ENCODE results near the gene OSBPL10. TPM values are rescaled to one million over a fixed set of nuclear protein-coding genes. Genes with fewer than 3 reads are reported as not detected.
"Not testable (repeated sequence)": the region's sequence is repeated elsewhere in the genome, so short reads cannot be mapped to it uniquely, and the experiment has no call there.

OSBPL10 gene
- total and polyA plus RNA-seq, 7 donors: 2.3 to 77.7 (median 8.5) TPM

- no peaks in the 10 kb centered on the region for H3K36me3 ChIP-seq
- no peaks in the 10 kb centered on the region for H3K27me3 ChIP-seq
- no peaks in the 10 kb centered on the region for H3K4me1 ChIP-seq
- intact Hi-C loops (cut with DNase I): no loop called here
- TF ChIP-seq POLR2A (IDR thresholded peaks at IDR 0.05) (no peak), POLR2AphosphoS5 (IDR thresholded peaks at IDR 0.05) (no peak), CTCF (IDR thresholded peaks at IDR 0.05) (no peak), EP300 (IDR thresholded peaks at IDR 0.05) (no peak)
- DNase-seq: no peak
- H3K27ac ChIP-seq: no peak overlapping the region
- WGBS, 2 donors: 91 to 93% methylated on average over 3 of the region's 3 CpGs
- H3K9me3 ChIP-seq: no peaks in the 10 kb centered on the region
- no peak overlapping the region for H3K4me3 ChIP-seq
Observed at GRCh38 chr3:32000877-32001276, 19.8 kb upstream of the OSBPL10 start.

- Histone ChIP-seq H3K4me1 (no peaks in the 10 kb centered on the region), H3K9me3 (no peaks in the 10 kb centered on the region), H3K36me3 (no peaks in the 10 kb centered on the region), H3K27me3 (no peaks in the 10 kb centered on the region), H3K27ac (no peak overlapping the region), H3K4me3 (no peak overlapping the region)
- 80 to 84% methylated on average over 7 of the region's 7 CpGs for WGBS, 2 donors
- DNase-seq: no peak
- no peak for TF ChIP-seq CTCF (IDR thresholded peaks at IDR 0.05)
- intact Hi-C loops (cut with DNase I): no loop called here
Observed at GRCh38 chr3:31999907-32000439, 18.9 kb upstream of the OSBPL10 start.

- intact Hi-C loops (cut with DNase I): no loop called here
- WGBS, 2 donors: 74 to 83% methylated on average over 6 of the region's 6 CpGs
- TF ChIP-seq EP300 (IDR thresholded peaks at IDR 0.05) (no peak), POLR2A (IDR thresholded peaks at IDR 0.05) (no peak), CTCF (IDR thresholded peaks at IDR 0.05) (no peak), POLR2AphosphoS5 (IDR thresholded peaks at IDR 0.05) (no peak)
- Histone ChIP-seq H3K4me1 (no peaks in the 10 kb centered on the region), H3K36me3 (no peaks in the 10 kb centered on the region), H3K27me3 (no peaks in the 10 kb centered on the region), H3K9me3 (no peaks in the 10 kb centered on the region), H3K27ac (no peak overlapping the region), H3K4me3 (no peak overlapping the region)
- no peak for DNase-seq
Observed at GRCh38 chr3:31997500-31997899, 16.4 kb upstream of the OSBPL10 start.

- Histone ChIP-seq H3K27me3 (no peaks in the 10 kb centered on the region), H3K27ac (no peak overlapping the region), H3K9me3 (peaks cover 0 to under 1% (median 0%) of the 10 kb centered on the region in 4 donors), H3K4me1 (no peaks in the 10 kb centered on the region), H3K4me3 (no peak overlapping the region), H3K36me3 (no peaks in the 10 kb centered on the region)
- DNase-seq: no peak
- 72 to 76% methylated on average over 1 of the region's 1 CpG for WGBS, 2 donors
- intact Hi-C loops (cut with DNase I): no loop called here
- TF ChIP-seq EP300 (IDR thresholded peaks at IDR 0.05) (no peak), POLR2A (IDR thresholded peaks at IDR 0.05) (no peak), POLR2AphosphoS5 (IDR thresholded peaks at IDR 0.05) (no peak), CTCF (IDR thresholded peaks at IDR 0.05) (no peak)
Observed at GRCh38 chr3:31996195-31996594, 15.1 kb upstream of the OSBPL10 start.

GRCh38 chr3:31995026-31995425 lies 14.0 kb upstream of the OSBPL10 start:
- H3K36me3 ChIP-seq; DNase-seq; H3K4me1 ChIP-seq; H3K27me3 ChIP-seq; intact Hi-C loops (cut with DNase I); H3K27ac ChIP-seq; H3K4me3 ChIP-seq; H3K9me3 ChIP-seq: not testable (repeated sequence)
- 77 to 91% methylated on average over 5 of the region's 5 CpGs for WGBS, 2 donors
